ENCODE results near the gene SEZ6L2.
"Not testable (repeated sequence)": the region's sequence is repeated elsewhere in the genome, so short reads cannot be mapped to it uniquely, and the experiment has no call there.

SEZ6L2 gene

GRCh38 chr16:29873319-29873718 lies 26.0 kb downstream of the SEZ6L2 start:
- H3K27me3 ChIP-seq (ENCODE audit: control insufficient read depth in 5 of 5, insufficient read depth in 4 of 5, low read length in 5 of 5): peaks cover 21 to 29% (median 27%) of the 10 kb centered on the region in 5 donors
- H3K36me3 ChIP-seq (ENCODE audit: control insufficient read depth in 5 of 5, insufficient read depth in 5 of 5, low read length in 5 of 5): no peaks in the 10 kb centered on the region
- H3K9me3 ChIP-seq (ENCODE audit: control insufficient read depth in 5 of 5, low read length in 5 of 5): no peaks in the 10 kb centered on the region
- no peak overlapping the region for H3K27ac ChIP-seq (ENCODE audit: low read depth, low read length)
- no peak overlapping the region for H3K4me3 ChIP-seq (ENCODE audit: low read depth in 1 of 5, low read length in 5 of 5)
- peaks cover 0 to 15% (median 10%) of the 10 kb centered on the region in 5 donors for H3K4me1 ChIP-seq (ENCODE audit: control insufficient read depth in 5 of 5, insufficient read depth in 5 of 5, low read length in 5 of 5)
- H3K9ac ChIP-seq (ENCODE audit: low read length in 5 of 5): no peak overlapping the region

DNA sequence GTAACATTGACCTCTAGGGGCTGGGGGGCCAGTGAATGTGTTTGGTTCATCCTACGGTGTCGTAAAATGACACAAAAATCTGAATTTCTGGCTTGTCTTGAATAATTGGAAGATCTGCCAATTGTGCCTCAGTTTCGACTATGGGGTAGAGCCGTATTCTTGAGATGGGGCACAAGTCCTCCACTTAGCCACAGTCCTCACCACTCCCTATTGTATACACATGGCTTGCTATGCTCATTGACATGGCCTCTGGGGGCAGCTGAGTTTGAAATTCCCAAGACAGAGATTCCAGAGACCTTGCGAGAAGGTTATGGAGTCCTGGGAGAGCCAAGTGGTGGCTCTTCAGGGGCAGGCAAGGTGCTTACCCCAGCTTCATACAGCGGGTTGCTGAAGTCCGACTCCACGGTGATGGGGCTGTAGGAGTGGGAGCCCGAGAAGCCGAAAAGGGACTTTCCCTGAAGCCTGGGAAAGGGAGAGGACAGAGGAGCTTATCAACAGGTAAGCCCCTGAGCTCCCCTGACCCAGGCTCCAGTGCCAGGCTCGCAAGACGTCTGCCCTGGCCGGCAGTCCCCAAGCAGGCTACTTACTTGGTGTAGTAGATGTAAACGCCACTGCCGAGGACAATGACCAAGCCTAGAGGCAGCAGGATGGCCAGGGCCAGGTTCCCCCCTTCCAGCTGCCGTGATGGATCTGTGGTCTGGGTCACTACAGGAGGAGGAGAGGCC lies 27.4 kb downstream of the SEZ6L2 start:
- H3K27ac ChIP-seq (ENCODE audit: low read depth, low read length): no peak overlapping the region
- peaks cover 11 to 16% (median 14%) of the 10 kb centered on the region in 5 donors for H3K27me3 ChIP-seq (ENCODE audit: control insufficient read depth in 5 of 5, insufficient read depth in 4 of 5, low read length in 5 of 5)
- no peaks in the 10 kb centered on the region for H3K36me3 ChIP-seq (ENCODE audit: control insufficient read depth in 5 of 5, insufficient read depth in 5 of 5, low read length in 5 of 5)
- no peak overlapping the region for H3K9ac ChIP-seq (ENCODE audit: low read length in 5 of 5)
- peaks cover 0 to 10% (median 5%) of the 10 kb centered on the region in 5 donors for H3K4me1 ChIP-seq (ENCODE audit: control insufficient read depth in 5 of 5, insufficient read depth in 5 of 5, low read length in 5 of 5)
- H3K4me3 ChIP-seq (ENCODE audit: low read depth in 1 of 5, low read length in 5 of 5): no peak overlapping the region
- H3K9me3 ChIP-seq (ENCODE audit: control insufficient read depth in 5 of 5, low read length in 5 of 5): no peaks in the 10 kb centered on the region

DNA sequence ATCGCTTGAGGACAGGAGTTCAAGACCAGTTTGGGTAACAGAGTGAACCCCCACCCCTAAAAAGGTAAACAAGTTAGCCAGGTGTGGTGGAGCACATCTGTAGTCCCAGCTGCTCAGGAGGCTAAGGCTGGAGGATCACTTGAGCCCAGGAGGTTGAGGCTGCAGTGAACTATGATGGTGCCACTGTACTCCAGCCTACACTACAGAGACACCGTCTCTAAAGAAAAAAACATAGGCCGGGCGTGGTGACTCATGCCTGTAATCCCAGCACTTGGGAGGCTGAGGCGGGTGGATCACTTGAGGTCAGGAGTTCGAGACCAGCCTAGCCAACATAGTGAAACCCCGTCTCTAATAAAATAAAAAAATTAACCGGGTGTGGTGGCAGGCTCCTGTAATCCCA lies 30.3 kb downstream of the SEZ6L2 start:
- H3K4me1 ChIP-seq (ENCODE audit: control insufficient read depth in 5 of 5, insufficient read depth in 5 of 5, low read length in 5 of 5); H3K36me3 ChIP-seq (ENCODE audit: control insufficient read depth in 5 of 5, insufficient read depth in 5 of 5, low read length in 5 of 5); H3K4me3 ChIP-seq (ENCODE audit: low read depth in 1 of 5, low read length in 5 of 5); H3K9ac ChIP-seq (ENCODE audit: low read length in 5 of 5); H3K27me3 ChIP-seq (ENCODE audit: control insufficient read depth in 5 of 5, insufficient read depth in 4 of 5, low read length in 5 of 5); H3K27ac ChIP-seq (ENCODE audit: low read depth, low read length); H3K9me3 ChIP-seq (ENCODE audit: control insufficient read depth in 5 of 5, low read length in 5 of 5): not testable (repeated sequence)

DNA sequence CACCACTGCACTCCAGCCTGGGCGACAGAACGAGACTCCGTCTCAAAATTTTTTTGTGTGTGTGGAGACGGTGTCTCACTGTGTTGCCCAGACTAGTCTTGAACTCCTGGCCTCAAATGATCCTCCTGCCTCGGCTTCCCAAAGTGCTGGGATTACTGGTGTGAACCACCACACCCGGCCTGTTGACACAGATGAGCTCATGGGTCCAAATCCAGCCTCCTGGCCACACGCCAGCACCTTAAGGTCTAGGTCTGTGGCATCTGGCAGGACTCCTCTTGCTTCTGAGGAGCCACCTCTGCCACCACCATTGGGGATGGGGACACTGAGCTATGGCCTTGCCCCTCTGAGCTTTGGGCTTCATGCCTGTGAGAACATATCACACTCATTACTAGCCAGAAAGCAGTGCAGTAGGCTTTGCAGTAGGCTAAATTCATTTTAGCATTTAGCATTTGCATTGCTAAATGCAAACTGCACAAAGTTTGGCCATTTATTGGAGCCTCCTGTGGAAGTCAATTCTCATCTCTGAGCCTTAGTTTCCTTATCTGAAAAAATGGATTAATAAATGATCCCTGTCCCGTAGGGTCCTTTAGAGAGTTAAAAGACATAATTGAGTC lies 30.8 kb downstream of the SEZ6L2 start:
- Histone ChIP-seq H3K36me3 (ENCODE audit: control insufficient read depth in 5 of 5, insufficient read depth in 5 of 5, low read length in 5 of 5) (no peaks in the 10 kb centered on the region), H3K9ac (ENCODE audit: low read length in 5 of 5) (no peak overlapping the region), H3K4me1 (ENCODE audit: control insufficient read depth in 5 of 5, insufficient read depth in 5 of 5, low read length in 5 of 5) (peaks cover 0 to 4% (median 3%) of the 10 kb centered on the region in 5 donors), H3K27ac (ENCODE audit: low read depth, low read length) (no peak overlapping the region), H3K9me3 (ENCODE audit: control insufficient read depth in 5 of 5, low read length in 5 of 5) (no peaks in the 10 kb centered on the region), H3K27me3 (ENCODE audit: control insufficient read depth in 5 of 5, insufficient read depth in 4 of 5, low read length in 5 of 5) (peaks cover 0 to 4% (median 0%) of the 10 kb centered on the region in 5 donors), H3K4me3 (ENCODE audit: low read depth in 1 of 5, low read length in 5 of 5) (no peak overlapping the region)

DNA sequence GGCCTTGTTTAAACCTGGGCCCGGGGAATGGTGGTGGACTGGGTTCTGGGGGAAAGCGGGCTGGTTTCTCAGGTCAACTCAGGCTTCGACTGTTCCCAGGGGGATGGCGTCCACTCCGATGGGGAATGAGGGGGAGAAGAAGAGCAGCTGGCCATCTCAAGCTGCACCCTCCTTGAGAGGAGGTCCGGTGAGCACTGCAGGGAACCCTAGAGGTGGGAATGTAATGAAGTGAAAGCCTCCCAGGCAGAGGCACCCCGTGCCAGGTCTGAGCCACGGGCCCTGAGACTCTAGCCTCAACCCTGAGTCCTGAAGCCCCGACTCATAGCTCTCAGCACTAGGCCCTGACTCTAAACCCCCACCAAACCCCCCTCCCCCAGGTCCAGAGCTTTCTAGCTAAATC lies 35.1 kb downstream of the SEZ6L2 start:
- Histone ChIP-seq H3K9ac (ENCODE audit: low read length in 5 of 5) (no peak overlapping the region), H3K9me3 (ENCODE audit: control insufficient read depth in 5 of 5, low read length in 5 of 5) (no peaks in the 10 kb centered on the region), H3K4me3 (ENCODE audit: low read depth in 1 of 5, low read length in 5 of 5) (no peak overlapping the region), H3K27me3 (ENCODE audit: control insufficient read depth in 5 of 5, insufficient read depth in 4 of 5, low read length in 5 of 5) (peaks cover 0 to 2% (median 0%) of the 10 kb centered on the region in 5 donors), H3K36me3 (ENCODE audit: control insufficient read depth in 5 of 5, insufficient read depth in 5 of 5, low read length in 5 of 5) (peaks cover 0 to 22% (median 20%) of the 10 kb centered on the region in 5 donors), H3K27ac (ENCODE audit: low read depth, low read length) (no peak overlapping the region), H3K4me1 (ENCODE audit: control insufficient read depth in 5 of 5, insufficient read depth in 5 of 5, low read length in 5 of 5) (peaks cover 5 to 26% (median 24%) of the 10 kb centered on the region in 5 donors)

GRCh38 chr16:29863669-29863984 lies 35.7 kb downstream of the SEZ6L2 start:
- Histone ChIP-seq H3K4me3 (ENCODE audit: low read depth in 1 of 5, low read length in 5 of 5) (peak overlapping the region; percentile 30 to 91 (median 57)), H3K27me3 (ENCODE audit: control insufficient read depth in 5 of 5, insufficient read depth in 4 of 5, low read length in 5 of 5) (peaks cover 0 to 2% (median 0%) of the 10 kb centered on the region in 5 donors), H3K9ac (ENCODE audit: low read length in 5 of 5) (peak overlapping the region in 1 of 5 donors; percentile 95), H3K27ac (ENCODE audit: low read depth, low read length) (peak overlapping the region; percentile 96), H3K4me1 (ENCODE audit: control insufficient read depth in 5 of 5, insufficient read depth in 5 of 5, low read length in 5 of 5) (peaks cover 5 to 28% (median 24%) of the 10 kb centered on the region in 5 donors), H3K9me3 (ENCODE audit: control insufficient read depth in 5 of 5, low read length in 5 of 5) (no peaks in the 10 kb centered on the region), H3K36me3 (ENCODE audit: control insufficient read depth in 5 of 5, insufficient read depth in 5 of 5, low read length in 5 of 5) (peaks cover 0 to 27% (median 26%) of the 10 kb centered on the region in 5 donors)

GRCh38 chr16:29862884-29863668 lies 36.3 kb downstream of the SEZ6L2 start, which contains the start of gene CDIPT:
TSS of gene CDIPT (minus strand) at chr16:29863226. CDS start at chr16:29862857, 369 bp downstream.
- H3K9ac ChIP-seq (ENCODE audit: low read length in 5 of 5): peak within 1 kb of the TSS; percentile 84 to 95 (median 87)
- H3K4me3 ChIP-seq (ENCODE audit: low read depth in 1 of 5, low read length in 5 of 5): peak within 1 kb of the TSS; percentile 84 to 93 (median 87)
- peaks cover 5 to 31% (median 24%) of the 10 kb centered on the region in 5 donors for H3K4me1 ChIP-seq (ENCODE audit: control insufficient read depth in 5 of 5, insufficient read depth in 5 of 5, low read length in 5 of 5)
- H3K36me3 ChIP-seq (ENCODE audit: control insufficient read depth in 5 of 5, insufficient read depth in 5 of 5, low read length in 5 of 5): peaks cover 0 to 32% (median 29%) of the 10 kb centered on the region in 5 donors
- peak within 1 kb of the TSS; percentile 96 for H3K27ac ChIP-seq (ENCODE audit: low read depth, low read length)
- peaks cover 0 to 2% (median 0%) of the 10 kb centered on the region in 5 donors for H3K27me3 ChIP-seq (ENCODE audit: control insufficient read depth in 5 of 5, insufficient read depth in 4 of 5, low read length in 5 of 5)
- no peaks in the 10 kb centered on the region for H3K9me3 ChIP-seq (ENCODE audit: control insufficient read depth in 5 of 5, low read length in 5 of 5)

DNA sequence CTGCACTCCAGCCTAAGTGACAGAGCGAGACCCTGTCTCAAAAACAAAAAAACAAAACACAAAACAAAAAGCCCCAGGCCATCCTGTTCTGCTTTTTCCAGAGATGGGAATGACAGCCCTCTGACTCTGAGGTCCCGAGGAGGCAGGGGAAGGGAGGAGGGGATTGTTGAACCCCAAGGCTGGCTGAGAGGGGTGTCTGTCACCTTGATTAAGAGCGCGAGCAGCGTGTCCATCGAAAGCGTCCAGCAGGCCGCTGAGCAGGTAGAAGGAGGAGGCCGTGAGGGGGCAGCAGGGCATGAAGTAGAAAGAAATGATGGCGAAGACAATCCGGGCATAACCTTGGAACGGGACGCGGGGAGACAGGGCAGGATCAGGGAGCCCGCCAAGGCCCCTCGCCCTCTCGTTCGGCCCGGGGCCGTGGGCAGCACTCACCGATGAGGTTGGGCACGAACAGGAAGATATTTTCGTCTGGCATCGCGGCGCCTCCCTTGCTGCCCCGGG lies 36.9 kb downstream of the SEZ6L2 start:
- H3K4me3 ChIP-seq (ENCODE audit: low read depth in 1 of 5, low read length in 5 of 5): peak overlapping the region; percentile 84 to 93 (median 87)
- peak overlapping the region; percentile 96 for H3K27ac ChIP-seq (ENCODE audit: low read depth, low read length)
- H3K36me3 ChIP-seq (ENCODE audit: control insufficient read depth in 5 of 5, insufficient read depth in 5 of 5, low read length in 5 of 5): peaks cover 0 to 32% (median 29%) of the 10 kb centered on the region in 5 donors
- H3K27me3 ChIP-seq (ENCODE audit: control insufficient read depth in 5 of 5, insufficient read depth in 4 of 5, low read length in 5 of 5): peaks cover 0 to 2% (median 0%) of the 10 kb centered on the region in 5 donors
- no peaks in the 10 kb centered on the region for H3K9me3 ChIP-seq (ENCODE audit: control insufficient read depth in 5 of 5, low read length in 5 of 5)
- H3K4me1 ChIP-seq (ENCODE audit: control insufficient read depth in 5 of 5, insufficient read depth in 5 of 5, low read length in 5 of 5): peaks cover 5 to 33% (median 24%) of the 10 kb centered on the region in 5 donors
- peak overlapping the region in 4 of 5 donors; percentile 86 to 95 (median 90) for H3K9ac ChIP-seq (ENCODE audit: low read length in 5 of 5)

GRCh38 chr16:29860218-29860617 lies 39.1 kb downstream of the SEZ6L2 start:
- H3K27me3 ChIP-seq (ENCODE audit: control insufficient read depth in 5 of 5, insufficient read depth in 4 of 5, low read length in 5 of 5): peaks cover 0 to 2% (median 0%) of the 10 kb centered on the region in 5 donors
- peaks cover 0 to 32% (median 29%) of the 10 kb centered on the region in 5 donors for H3K36me3 ChIP-seq (ENCODE audit: control insufficient read depth in 5 of 5, insufficient read depth in 5 of 5, low read length in 5 of 5)
- H3K27ac ChIP-seq (ENCODE audit: low read depth, low read length): no peak overlapping the region
- no peaks in the 10 kb centered on the region for H3K9me3 ChIP-seq (ENCODE audit: control insufficient read depth in 5 of 5, low read length in 5 of 5)
- H3K4me1 ChIP-seq (ENCODE audit: control insufficient read depth in 5 of 5, insufficient read depth in 5 of 5, low read length in 5 of 5): peaks cover 5 to 40% (median 31%) of the 10 kb centered on the region in 5 donors
- H3K4me3 ChIP-seq (ENCODE audit: low read depth in 1 of 5, low read length in 5 of 5): no peak overlapping the region
- H3K9ac ChIP-seq (ENCODE audit: low read length in 5 of 5): peak overlapping the region in 2 of 5 donors; percentile 0 to 20

Data from subcutaneous abdominal adipose tissue (tissue), 5 donors.